Measurements from ENCODE around the gene SLC9A3. TPM values are rescaled to one million over a fixed set of nuclear protein-coding genes. Genes with fewer than 3 reads are reported as not detected.

SLC9A3 gene
- total RNA-seq, 1 donor from 2014 or later, result 3.9 TPM

DNA sequence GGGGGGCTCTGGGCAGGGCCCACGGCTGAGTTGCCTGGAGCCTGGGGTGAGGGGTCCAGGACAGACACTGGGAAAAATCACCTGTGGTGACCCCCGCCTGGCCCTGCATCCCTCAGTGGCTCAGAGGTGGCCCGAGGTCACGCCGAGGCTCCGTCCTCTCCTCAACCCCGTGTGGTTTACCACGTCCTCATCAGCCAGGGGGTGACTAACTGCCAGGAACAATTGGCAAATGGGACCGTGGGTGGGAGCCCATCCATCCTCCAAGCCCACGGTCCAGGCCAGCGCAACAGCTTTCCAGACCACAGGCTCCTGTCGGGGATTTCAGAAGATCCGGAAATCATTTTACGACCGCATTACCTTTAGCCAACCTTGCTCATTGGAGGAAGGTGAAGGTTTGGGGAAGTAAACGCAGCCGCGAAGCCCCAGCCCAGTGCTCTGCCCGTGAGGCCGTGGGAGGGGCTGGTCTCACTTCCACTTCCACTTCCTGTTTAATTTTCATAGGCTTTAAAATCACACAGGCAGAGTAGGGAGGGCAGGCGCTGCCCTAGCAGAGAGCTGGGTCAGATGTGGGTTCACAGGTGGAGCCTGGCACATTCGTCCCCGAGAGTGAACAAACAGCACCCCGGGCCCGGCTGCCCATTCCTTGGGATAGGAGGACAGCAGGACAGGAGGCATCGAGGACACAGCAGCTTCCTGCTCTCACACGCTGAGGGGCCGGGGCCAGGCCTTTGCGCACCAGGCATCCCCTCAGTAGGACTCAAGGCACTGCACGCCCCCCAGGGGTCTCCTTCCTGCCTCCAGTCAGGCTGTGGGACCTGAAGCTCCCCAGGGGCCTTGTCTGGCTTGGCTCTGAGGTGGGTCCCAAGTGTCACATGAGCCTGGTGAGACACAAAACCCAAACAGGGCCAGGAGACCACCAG is 19.8 kb upstream of the SLC9A3 start:
- H3K4me1 ChIP-seq, result no peaks in the 10 kb centered on the region
- H3K4me3 ChIP-seq, result no peak overlapping the region
- DNase-seq (ENCODE audit: extremely low spot score in 2 of 2), result no peak
- TF ChIP-seq, protein P1, sequence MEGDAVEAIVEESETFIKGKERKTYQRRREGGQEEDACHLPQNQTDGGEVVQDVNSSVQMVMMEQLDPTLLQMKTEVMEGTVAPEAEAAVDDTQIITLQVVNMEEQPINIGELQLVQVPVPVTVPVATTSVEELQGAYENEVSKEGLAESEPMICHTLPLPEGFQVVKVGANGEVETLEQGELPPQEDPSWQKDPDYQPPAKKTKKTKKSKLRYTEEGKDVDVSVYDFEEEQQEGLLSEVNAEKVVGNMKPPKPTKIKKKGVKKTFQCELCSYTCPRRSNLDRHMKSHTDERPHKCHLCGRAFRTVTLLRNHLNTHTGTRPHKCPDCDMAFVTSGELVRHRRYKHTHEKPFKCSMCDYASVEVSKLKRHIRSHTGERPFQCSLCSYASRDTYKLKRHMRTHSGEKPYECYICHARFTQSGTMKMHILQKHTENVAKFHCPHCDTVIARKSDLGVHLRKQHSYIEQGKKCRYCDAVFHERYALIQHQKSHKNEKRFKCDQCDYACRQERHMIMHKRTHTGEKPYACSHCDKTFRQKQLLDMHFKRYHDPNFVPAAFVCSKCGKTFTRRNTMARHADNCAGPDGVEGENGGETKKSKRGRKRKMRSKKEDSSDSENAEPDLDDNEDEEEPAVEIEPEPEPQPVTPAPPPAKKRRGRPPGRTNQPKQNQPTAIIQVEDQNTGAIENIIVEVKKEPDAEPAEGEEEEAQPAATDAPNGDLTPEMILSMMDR (IDR thresholded peaks at IDR 0.05), result no peak
- TF ChIP-seq POLR2A (IDR thresholded peaks at IDR 0.05) (no peak), POLR2AphosphoS5 (IDR thresholded peaks at IDR 0.05; ENCODE audit: insufficient read depth in 1 of 2, low read depth in 1 of 2) (no peak)
- intact Hi-C loops (cut with DNase I), result no loop called here
- H3K27me3 ChIP-seq, result no peaks in the 10 kb centered on the region
- no peak overlapping the region for H3K27ac ChIP-seq
- no peaks in the 10 kb centered on the region for H3K9me3 ChIP-seq
- no peaks in the 10 kb centered on the region for H3K36me3 ChIP-seq

DNA sequence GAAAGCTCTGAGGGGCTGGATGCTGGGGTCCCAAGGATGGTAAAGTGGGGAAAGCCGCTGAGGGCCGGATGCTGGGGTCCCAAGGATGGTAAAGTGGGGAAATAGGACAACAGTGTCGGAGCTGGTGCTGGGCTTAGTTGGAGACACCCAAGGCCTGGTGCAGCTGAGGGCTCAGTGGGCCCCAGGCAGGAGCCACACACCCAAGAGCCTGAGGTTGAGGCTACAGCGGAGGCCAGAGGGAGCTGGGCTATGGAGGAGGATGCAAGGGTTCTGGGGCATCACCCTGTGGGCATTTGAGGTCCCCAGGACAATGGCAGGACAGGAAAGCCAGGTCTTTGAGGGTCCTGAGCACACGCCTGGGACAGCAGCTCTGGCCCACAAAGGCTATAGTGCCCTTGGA is 19.1 kb upstream of the SLC9A3 start:
- H3K36me3 ChIP-seq, result no peaks in the 10 kb centered on the region
- no peak overlapping the region for H3K4me3 ChIP-seq
- intact Hi-C loops (cut with DNase I), result no loop called here
- DNase-seq (ENCODE audit: extremely low spot score in 2 of 2), result no peak
- no peaks in the 10 kb centered on the region for H3K27me3 ChIP-seq
- no peaks in the 10 kb centered on the region for H3K4me1 ChIP-seq
- no peaks in the 10 kb centered on the region for H3K9me3 ChIP-seq
- no peak for TF ChIP-seq POLR2A (IDR thresholded peaks at IDR 0.05)
- no peak for TF ChIP-seq POLR2AphosphoS5 (IDR thresholded peaks at IDR 0.05; ENCODE audit: insufficient read depth in 1 of 2, low read depth in 1 of 2)
- TF ChIP-seq, protein P1 (IDR thresholded peaks at IDR 0.05), result no peak
- H3K27ac ChIP-seq, result no peak overlapping the region

GRCh38 chr5:542319-543311 is 18.4 kb upstream of the SLC9A3 start:
- no peak for DNase-seq (ENCODE audit: extremely low spot score in 2 of 2)

GRCh38 chr5:541539-542318 is 17.5 kb upstream of the SLC9A3 start:
- Histone ChIP-seq H3K27ac (no peak overlapping the region), H3K27me3 (no peaks in the 10 kb centered on the region), H3K4me1 (no peaks in the 10 kb centered on the region), H3K4me3 (no peak overlapping the region), H3K36me3 (no peaks in the 10 kb centered on the region), H3K9me3 (no peaks in the 10 kb centered on the region)
- no peak for DNase-seq (ENCODE audit: extremely low spot score in 2 of 2)
- TF ChIP-seq POLR2A (IDR thresholded peaks at IDR 0.05) (no peak), POLR2AphosphoS5 (IDR thresholded peaks at IDR 0.05; ENCODE audit: insufficient read depth in 1 of 2, low read depth in 1 of 2) (no peak)
- TF ChIP-seq, protein P1 (IDR thresholded peaks at IDR 0.05), result no peak
- intact Hi-C loops (cut with DNase I), result no loop called here

More at GRCh38 chr5:542319-543311, 18.4 kb upstream of the SLC9A3 start:
- no peak overlapping the region for H3K4me3 ChIP-seq
- H3K9me3 ChIP-seq, result no peaks in the 10 kb centered on the region
- TF ChIP-seq POLR2AphosphoS5 (IDR thresholded peaks at IDR 0.05; ENCODE audit: insufficient read depth in 1 of 2, low read depth in 1 of 2), result no peak
- TF ChIP-seq POLR2A (IDR thresholded peaks at IDR 0.05), result no peak
- TF ChIP-seq, protein P1 (IDR thresholded peaks at IDR 0.05), result no peak
- H3K36me3 ChIP-seq, result no peaks in the 10 kb centered on the region
- no peak overlapping the region for H3K27ac ChIP-seq
- no peaks in the 10 kb centered on the region for H3K27me3 ChIP-seq
- no peaks in the 10 kb centered on the region for H3K4me1 ChIP-seq
- intact Hi-C loops (cut with DNase I), result no loop called here
